ENCODE data around the gene EPAS1. TPM values are rescaled to one million over a fixed set of nuclear protein-coding genes. Genes with fewer than 3 reads are reported as not detected.

EPAS1 gene
- polyA plus RNA-seq, 3 donors from 2014 or later = 0.05 to 0.69 (median 0.08) TPM

DNA sequence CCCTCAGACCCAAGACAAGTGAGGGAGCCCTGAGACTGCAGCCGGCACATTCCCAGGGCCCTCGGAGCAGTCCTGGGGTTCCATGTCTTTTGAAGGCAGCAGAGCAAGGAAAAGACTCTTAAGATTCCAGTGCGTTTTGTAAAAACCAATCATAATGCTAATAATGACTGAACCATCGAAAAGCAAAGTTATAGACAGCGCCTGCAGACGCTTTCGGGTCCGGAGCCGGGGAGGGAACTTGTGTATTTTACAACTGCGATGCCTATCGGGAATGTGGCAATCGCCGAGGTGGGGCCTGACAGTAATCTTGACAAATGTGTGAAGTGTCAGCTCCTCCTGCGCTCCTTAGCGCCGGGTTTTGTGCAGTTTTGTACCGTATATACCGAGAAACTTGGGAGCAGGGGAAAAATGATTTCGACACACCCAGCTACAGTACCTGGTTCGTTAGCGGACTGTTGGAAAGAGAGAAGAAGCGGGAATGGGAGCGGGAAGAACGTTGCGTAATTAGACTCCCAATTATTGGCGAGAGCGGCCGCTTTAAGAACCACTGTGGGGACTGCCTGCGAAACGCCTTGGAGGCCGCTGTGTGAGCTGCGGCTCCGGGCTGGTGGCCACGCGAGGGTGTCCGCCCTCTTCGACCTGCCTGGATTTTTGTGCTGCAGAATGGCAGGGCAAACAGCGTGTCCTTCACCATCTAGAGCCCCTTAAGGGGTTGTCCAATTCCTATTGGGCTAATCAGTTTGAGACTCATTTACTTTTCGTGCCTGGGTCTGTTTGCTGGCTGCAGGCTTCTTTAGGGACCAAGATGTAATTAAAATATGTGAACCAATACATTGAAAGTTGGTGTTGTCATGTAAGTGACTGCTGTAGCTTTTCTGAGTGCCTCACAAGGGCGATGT, 2.4 kb downstream of the EPAS1 start:
- Mint-ChIP-seq H3K36me3 (no peaks in the 10 kb centered on the region), H3K4me3 (peak overlapping the region; percentile 85 to 93 (median 88)), H3K27me3 (ENCODE audit: low read depth in 3 of 3) (peaks cover 19 to 42% (median 22%) of the 10 kb centered on the region in 3 donors), H3K4me1 (peaks cover 29 to 35% of the 10 kb centered on the region in 2 donors), H3K9me3 (no peaks in the 10 kb centered on the region), H3K27ac (no peak overlapping the region)
- DNase-seq = peak in 1 of 3 donors; percentile 11

DNA sequence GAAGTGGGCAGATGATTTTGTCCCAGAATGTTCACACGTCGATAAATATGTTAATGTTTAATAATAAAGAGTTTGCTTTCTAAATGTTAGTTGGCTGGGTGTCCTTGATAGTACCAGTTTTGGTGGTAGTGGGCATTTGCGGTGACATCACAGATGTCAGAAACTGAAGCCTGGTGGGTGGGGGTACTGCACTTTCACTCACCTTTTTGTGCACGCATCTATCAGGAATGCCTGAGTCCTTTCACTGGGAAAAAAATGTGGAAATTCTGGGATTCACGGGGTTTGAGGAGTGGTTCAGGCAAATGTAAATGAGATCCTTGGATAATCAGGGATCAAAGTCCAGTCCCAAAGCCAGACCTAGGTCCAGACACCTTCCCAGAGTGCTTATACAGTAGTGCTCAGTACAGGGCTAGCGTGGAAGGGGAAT, 3.2 kb downstream of the EPAS1 start:
- Mint-ChIP-seq H3K4me3 (peak overlapping the region in 1 of 5 donors; percentile 8), H3K36me3 (no peaks in the 10 kb centered on the region), H3K27me3 (ENCODE audit: low read depth in 3 of 3) (peaks cover 19 to 46% (median 20%) of the 10 kb centered on the region in 3 donors), H3K27ac (no peak overlapping the region), H3K9me3 (no peaks in the 10 kb centered on the region), H3K4me1 (peaks cover 38 to 41% of the 10 kb centered on the region in 2 donors)
- DNase-seq = no peak

GRCh38 chr2:46302005-46302695, 4.9 kb downstream of the EPAS1 start:
- Mint-ChIP-seq H3K4me3 (no peak overlapping the region), H3K27ac (no peak overlapping the region), H3K27me3 (ENCODE audit: low read depth in 3 of 3) (peaks cover 12 to 38% (median 24%) of the 10 kb centered on the region in 3 donors), H3K36me3 (no peaks in the 10 kb centered on the region), H3K4me1 (peaks cover 36 to 41% of the 10 kb centered on the region in 2 donors), H3K9me3 (no peaks in the 10 kb centered on the region)
- DNase-seq = no peak

- H3K36me3 Mint-ChIP-seq = no peaks in the 10 kb centered on the region
- H3K9me3 Mint-ChIP-seq = no peaks in the 10 kb centered on the region
- DNase-seq = no peak
- H3K4me3 Mint-ChIP-seq = no peak overlapping the region
- peaks cover 12 to 35% (median 20%) of the 10 kb centered on the region in 3 donors for H3K27me3 Mint-ChIP-seq (ENCODE audit: low read depth in 3 of 3)
- peaks cover 29 to 33% of the 10 kb centered on the region in 2 donors for H3K4me1 Mint-ChIP-seq
- H3K27ac Mint-ChIP-seq = no peak overlapping the region
Measured at GRCh38 chr2:46303233-46303632, 6.0 kb downstream of the EPAS1 start.

- peaks cover 10 to 33% (median 19%) of the 10 kb centered on the region in 3 donors for H3K27me3 Mint-ChIP-seq (ENCODE audit: low read depth in 3 of 3)
- no peak for DNase-seq
- no peak overlapping the region for H3K4me3 Mint-ChIP-seq
- H3K4me1 Mint-ChIP-seq = peaks cover 24 to 29% of the 10 kb centered on the region in 2 donors
- H3K27ac Mint-ChIP-seq = no peak overlapping the region
- H3K9me3 Mint-ChIP-seq = no peaks in the 10 kb centered on the region
- H3K36me3 Mint-ChIP-seq = no peaks in the 10 kb centered on the region
Measured at GRCh38 chr2:46303822-46304221, 6.6 kb downstream of the EPAS1 start.

- H3K4me1 Mint-ChIP-seq = peaks cover 16 to 21% of the 10 kb centered on the region in 2 donors
- H3K27ac Mint-ChIP-seq = no peak overlapping the region
- peaks cover 10 to 28% (median 13%) of the 10 kb centered on the region in 3 donors for H3K27me3 Mint-ChIP-seq (ENCODE audit: low read depth in 3 of 3)
- peaks cover 0 to 4% (median 0%) of the 10 kb centered on the region in 3 donors for H3K36me3 Mint-ChIP-seq
- H3K9me3 Mint-ChIP-seq = no peaks in the 10 kb centered on the region
- DNase-seq = peak in 1 of 3 donors; percentile 10
- H3K4me3 Mint-ChIP-seq = peak overlapping the region in 3 of 5 donors; percentile 1 to 57 (median 5)
Measured at GRCh38 chr2:46304635-46305034, 7.4 kb downstream of the EPAS1 start.

GRCh38 chr2:46305187-46305586, 8.0 kb downstream of the EPAS1 start:
- Mint-ChIP-seq H3K4me1 (peaks cover 11 to 16% of the 10 kb centered on the region in 2 donors), H3K4me3 (peak overlapping the region in 2 of 5 donors; percentile 1 to 57), H3K9me3 (no peaks in the 10 kb centered on the region), H3K36me3 (peaks cover 0 to 4% (median 0%) of the 10 kb centered on the region in 3 donors), H3K27me3 (ENCODE audit: low read depth in 3 of 3) (peaks cover 10 to 22% (median 10%) of the 10 kb centered on the region in 3 donors), H3K27ac (no peak overlapping the region)
- no peak for DNase-seq

DNA sequence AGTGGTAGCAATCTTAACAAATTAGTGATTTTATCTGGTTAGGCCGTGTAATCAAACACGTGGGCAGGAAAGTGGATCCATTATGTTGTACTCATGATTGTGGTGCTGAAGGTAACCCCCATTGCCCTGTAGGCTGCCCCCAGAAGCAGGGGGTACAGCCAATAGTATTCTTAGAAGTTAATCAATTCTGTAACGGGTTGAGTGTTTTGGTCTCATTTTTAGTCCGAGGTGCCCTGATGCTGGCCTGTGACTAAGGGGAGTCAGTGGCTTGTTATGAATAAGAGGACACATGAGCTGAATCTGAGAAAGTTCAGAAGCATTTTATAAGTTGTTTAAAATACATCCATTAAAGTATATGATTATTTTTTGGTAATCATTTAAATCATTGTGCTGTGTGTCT, 8.6 kb downstream of the EPAS1 start:
- Mint-ChIP-seq H3K4me1 (peaks cover 11 to 15% of the 10 kb centered on the region in 2 donors), H3K36me3 (peaks cover 0 to 4% (median 0%) of the 10 kb centered on the region in 3 donors), H3K27ac (no peak overlapping the region), H3K4me3 (no peak overlapping the region), H3K9me3 (no peaks in the 10 kb centered on the region), H3K27me3 (ENCODE audit: low read depth in 3 of 3) (peaks cover 10 to 17% (median 10%) of the 10 kb centered on the region in 3 donors)
- no peak for DNase-seq

- Mint-ChIP-seq H3K4me1 (peaks cover 11 to 15% of the 10 kb centered on the region in 2 donors), H3K4me3 (no peak overlapping the region), H3K36me3 (peaks cover 0 to 4% (median 0%) of the 10 kb centered on the region in 3 donors), H3K9me3 (no peaks in the 10 kb centered on the region), H3K27me3 (ENCODE audit: low read depth in 3 of 3) (peaks cover 7 to 13% (median 10%) of the 10 kb centered on the region in 3 donors), H3K27ac (no peak overlapping the region)
- DNase-seq = no peak
Measured at GRCh38 chr2:46306330-46306751, 9.1 kb downstream of the EPAS1 start.

- Mint-ChIP-seq H3K4me1 (peaks cover 11 to 15% of the 10 kb centered on the region in 2 donors), H3K36me3 (peaks cover 0 to 4% (median 0%) of the 10 kb centered on the region in 3 donors), H3K9me3 (no peaks in the 10 kb centered on the region), H3K27ac (no peak overlapping the region), H3K4me3 (no peak overlapping the region), H3K27me3 (ENCODE audit: low read depth in 3 of 3) (peaks cover 7 to 10% (median 9%) of the 10 kb centered on the region in 3 donors)
- no peak for DNase-seq
Measured at GRCh38 chr2:46306988-46307655, 9.9 kb downstream of the EPAS1 start.

GRCh38 chr2:46308081-46308480, 10.9 kb downstream of the EPAS1 start:
- Mint-ChIP-seq H3K9me3 (no peaks in the 10 kb centered on the region), H3K4me1 (peaks cover 11 to 15% of the 10 kb centered on the region in 2 donors), H3K36me3 (peaks cover 0 to 4% (median 0%) of the 10 kb centered on the region in 3 donors), H3K4me3 (no peak overlapping the region), H3K27me3 (ENCODE audit: low read depth in 3 of 3) (peaks cover 7 to 12% (median 9%) of the 10 kb centered on the region in 3 donors), H3K27ac (no peak overlapping the region)
- DNase-seq = no peak

DNA sequence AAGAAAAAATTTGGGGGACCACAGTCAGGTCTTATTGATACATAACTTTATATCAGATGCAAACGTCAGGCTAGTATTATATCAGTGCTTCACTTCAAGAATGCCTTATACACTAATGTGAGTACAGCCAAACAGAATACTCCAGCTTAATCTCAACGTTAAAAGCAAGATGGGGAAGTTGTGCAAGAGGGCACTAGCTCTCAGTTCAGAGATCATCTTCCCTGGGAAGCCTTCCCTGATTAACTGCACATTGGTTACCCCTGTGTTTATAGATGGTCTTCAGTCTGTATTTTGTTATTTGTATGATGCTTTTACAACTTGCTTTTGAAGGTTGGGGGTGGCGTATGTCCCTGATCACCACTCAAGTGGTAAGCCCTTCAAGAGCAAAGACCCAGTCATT, 11.4 kb downstream of the EPAS1 start:
- H3K4me1 Mint-ChIP-seq = peaks cover 11 to 15% of the 10 kb centered on the region in 2 donors
- H3K4me3 Mint-ChIP-seq = no peak overlapping the region

More for the DNA sequence above, 11.4 kb downstream of the EPAS1 start:
- Mint-ChIP-seq H3K9me3 (no peaks in the 10 kb centered on the region), H3K27me3 (ENCODE audit: low read depth in 3 of 3) (peaks cover 5 to 11% (median 5%) of the 10 kb centered on the region in 3 donors), H3K36me3 (peaks cover 0 to 4% (median 0%) of the 10 kb centered on the region in 3 donors), H3K27ac (no peak overlapping the region)
- DNase-seq = no peak

Data from immature natural killer cell (primary cell).